NCI-H510A treated with DMSO at 0.1 percent for 48 hours (cell line): ENCODE data around the gene CDH22.

Source experiments
- DNase-seq: peaks from one replicate; lab custom pipeline; 2025; lab: John Stamatoyannopoulos, UW

Gene CDH22

GRCh38 chr20:46299078-46299477 lies 9.2 kb downstream of the CDH22 start:
- DNase-seq = peak; percentile 29

- DNase-seq = no peak
These were observed 9.9 kb downstream of the CDH22 start for GRCh38 chr20:46298374-46298773.

DNA sequence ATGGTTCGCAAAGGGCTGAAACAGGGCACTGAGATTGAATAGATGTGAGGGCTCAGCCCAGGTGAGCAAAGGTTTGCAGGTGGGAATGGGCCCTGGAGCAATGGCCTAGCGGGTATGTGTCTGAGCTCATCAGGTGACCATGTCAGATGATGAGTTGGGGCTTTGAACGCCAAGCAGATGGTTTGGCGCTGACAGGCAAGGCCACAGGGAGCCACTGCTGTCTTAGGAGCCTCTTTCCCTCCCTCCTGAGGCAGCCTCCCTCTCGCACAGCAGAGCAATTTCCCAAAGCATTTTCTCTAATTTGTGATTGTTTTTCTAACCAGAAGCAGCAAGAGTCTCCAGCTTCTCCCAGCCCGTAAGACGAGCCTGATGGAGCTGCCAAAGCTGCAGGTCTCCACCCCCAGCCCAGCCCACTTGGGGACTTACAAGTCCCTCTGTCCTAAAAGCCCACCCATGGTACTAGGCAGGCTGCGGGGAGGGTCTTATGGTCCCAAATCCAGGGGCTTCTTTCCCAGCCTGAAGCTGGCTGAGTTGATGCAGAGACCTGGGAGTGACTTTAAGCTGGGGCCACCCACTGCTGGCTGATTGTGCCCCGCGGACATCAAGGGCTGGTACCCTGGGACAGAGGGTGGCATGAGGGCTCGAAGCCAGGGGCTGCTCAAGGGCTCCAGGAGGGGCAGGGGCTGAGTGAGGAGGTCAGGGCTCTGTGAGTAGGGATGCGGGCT lies 11.6 kb downstream of the CDH22 start:
- no peak for DNase-seq

GRCh38 chr20:46293084-46293483 lies 15.2 kb downstream of the CDH22 start:
- DNase-seq = no peak

GRCh38 chr20:46291401-46291800 lies 16.9 kb downstream of the CDH22 start:
- no peak for DNase-seq

- no peak for DNase-seq
These were observed 18.9 kb downstream of the CDH22 start for GRCh38 chr20:46289432-46289831.

DNA sequence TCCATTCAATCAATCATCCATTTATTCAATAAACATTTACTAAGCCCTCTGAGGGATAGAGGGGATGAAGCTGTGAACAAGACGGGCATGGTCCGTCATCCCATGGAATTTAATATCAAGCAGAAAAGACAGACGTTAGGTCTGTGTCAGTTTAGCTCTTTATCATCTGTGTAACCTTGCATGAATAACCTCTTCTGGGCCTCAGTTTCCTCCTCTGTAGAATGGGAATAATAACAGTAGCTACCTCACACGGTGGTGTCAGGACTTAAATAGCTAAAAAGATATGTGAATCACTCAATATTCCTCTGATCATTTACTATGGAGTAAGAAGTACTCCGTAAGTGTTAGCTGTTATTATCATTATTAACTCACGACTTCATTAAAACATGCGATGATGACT lies 21.3 kb downstream of the CDH22 start:
- DNase-seq = no peak

DNA sequence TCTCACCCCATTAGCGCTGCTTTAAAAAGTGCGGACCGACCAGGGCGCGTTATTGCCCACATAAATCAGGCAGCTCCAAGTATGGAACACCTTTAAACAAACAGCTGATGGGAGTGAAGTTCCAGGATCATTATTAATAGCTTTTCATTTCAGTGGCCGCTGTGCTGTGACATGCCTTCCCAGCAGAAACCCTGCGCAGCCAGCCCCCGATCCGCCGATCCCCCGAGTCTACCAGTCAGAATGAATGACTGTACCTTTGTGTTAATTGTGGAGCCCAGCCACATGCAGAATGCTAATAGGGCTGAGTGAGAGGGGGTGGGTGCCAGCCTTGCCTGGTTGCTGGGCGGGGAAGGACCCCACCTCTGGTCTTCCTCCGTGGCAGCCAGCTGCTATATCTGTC lies 21.9 kb downstream of the CDH22 start:
- no peak for DNase-seq

DNA sequence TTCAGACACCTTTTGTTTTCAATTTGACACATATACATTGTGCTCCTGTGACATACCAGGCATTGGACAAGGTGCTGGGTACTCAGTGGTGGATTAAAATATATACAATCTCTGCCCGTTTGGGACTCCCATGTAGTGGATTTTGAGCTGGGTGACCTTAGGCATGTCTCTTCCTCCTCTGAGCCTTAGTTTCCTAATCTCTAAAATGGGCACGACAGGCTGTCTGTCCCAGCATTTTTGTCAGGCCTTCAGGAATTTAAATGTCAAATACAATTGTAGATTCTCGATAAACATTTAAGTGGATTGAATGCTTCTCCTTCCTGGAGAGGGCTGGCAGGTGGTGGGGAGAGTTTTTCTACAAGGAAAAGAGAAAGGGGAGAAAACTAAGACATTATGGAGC lies 22.6 kb downstream of the CDH22 start:
- no peak for DNase-seq

DNA sequence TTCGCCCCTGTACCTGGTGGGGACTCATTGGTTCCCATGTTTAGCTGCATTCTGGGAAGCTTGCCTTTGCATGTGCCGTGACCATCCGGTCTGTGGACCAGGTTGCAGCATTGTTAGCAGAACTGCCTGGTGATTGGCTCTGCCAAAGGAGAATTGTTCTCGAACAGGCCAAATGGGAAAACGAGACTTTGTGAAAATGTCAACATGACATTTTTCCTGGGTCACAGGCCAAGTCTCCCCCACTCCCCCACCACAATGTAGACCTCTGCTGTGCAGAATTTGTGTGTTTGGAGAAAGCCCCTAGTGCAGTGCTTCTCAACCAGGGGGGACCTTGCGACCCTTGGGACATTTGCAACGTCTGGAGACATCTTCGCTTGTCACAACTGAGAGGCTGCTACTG lies 23.2 kb downstream of the CDH22 start:
- DNase-seq = no peak

DNA sequence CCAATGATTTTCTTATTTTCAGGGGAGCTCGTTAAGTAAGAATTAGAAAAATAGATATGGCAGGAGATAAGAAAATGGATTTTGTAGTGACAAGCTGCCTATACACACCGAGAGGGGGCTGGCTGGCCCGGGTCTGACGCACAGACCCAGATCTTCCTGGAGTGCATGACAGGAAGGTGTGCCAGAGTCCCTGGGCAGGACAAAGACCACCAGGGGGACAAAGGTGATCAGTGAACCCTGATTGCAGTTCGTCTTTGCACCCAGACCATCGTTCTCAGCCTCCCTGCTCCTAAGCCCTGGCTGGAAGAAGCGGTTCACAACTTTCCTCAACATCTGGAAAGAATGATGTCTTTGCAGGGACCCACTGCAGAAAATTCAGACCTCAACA lies 24.3 kb downstream of the CDH22 start:
- DNase-seq = no peak

GRCh38 chr20:46283426-46284039 lies 24.8 kb downstream of the CDH22 start:
- DNase-seq = no peak

- no peak for DNase-seq
These were observed 25.6 kb downstream of the CDH22 start for GRCh38 chr20:46282669-46283068.

DNA sequence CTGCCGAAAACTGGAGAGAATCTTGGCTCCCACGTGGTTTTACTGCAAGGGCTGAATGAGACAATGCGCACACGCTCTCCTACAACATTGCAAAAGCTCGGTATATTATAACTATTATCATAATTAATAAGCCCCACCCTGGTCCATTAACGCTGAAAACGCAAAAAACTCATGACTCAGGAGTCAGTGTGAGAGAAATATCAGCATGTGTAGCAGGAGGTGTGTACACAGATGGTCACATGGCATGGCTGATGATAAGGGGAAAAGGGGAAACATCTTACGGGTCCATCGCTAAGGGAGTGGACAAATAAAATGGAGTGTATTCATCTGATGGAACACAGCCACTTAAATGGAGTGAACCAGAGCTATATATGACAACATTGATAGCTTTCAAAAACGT lies 29.2 kb downstream of the CDH22 start:
- DNase-seq = no peak

DNA sequence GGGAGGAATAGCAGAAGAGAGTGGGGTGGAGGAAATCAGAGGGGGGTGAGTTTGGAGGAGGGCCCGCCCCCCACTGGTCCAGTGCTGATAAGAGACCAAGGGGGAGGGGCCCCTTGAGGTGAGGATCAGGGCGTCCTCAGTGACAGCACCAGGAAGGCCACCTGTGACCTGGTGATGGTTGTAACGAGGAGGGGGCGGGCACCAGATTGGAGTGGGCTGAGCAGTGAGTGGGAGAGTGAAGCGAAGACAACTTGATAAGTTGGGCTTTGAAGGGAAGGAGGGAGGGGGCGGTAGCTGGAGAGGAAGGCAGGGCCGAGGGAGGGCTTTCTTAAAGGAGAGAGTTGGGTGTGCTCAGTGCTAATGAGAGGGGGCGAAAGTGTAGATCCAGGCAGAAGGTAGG lies 30.7 kb downstream of the CDH22 start:
- no peak for DNase-seq

GRCh38 chr20:46276531-46276930 lies 31.8 kb downstream of the CDH22 start:
- DNase-seq = no peak

DNA sequence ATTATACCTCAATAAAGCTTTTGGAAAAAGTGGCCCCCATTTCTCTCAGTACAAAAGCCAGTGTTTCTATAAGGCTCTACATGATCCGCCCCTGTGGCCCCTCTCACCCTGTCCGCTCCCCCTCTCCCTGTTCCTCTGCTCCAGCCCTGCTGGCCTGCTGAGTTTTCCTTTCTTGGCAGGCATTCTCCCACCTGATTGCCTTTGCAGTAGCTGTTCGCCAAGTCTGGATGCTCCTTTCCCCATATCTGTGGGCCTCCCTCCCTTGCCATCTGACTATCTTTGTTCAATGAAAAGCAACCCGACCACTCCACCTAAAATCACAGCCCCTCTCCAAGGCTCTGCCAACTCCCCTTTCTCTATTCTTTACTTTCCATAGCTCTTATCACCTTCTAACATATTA lies 33.2 kb downstream of the CDH22 start:
- no peak for DNase-seq

GRCh38 chr20:46273717-46274116 lies 34.6 kb downstream of the CDH22 start:
- DNase-seq = no peak

GRCh38 chr20:46272389-46273047 lies 35.8 kb downstream of the CDH22 start:
- DNase-seq = no peak

DNA sequence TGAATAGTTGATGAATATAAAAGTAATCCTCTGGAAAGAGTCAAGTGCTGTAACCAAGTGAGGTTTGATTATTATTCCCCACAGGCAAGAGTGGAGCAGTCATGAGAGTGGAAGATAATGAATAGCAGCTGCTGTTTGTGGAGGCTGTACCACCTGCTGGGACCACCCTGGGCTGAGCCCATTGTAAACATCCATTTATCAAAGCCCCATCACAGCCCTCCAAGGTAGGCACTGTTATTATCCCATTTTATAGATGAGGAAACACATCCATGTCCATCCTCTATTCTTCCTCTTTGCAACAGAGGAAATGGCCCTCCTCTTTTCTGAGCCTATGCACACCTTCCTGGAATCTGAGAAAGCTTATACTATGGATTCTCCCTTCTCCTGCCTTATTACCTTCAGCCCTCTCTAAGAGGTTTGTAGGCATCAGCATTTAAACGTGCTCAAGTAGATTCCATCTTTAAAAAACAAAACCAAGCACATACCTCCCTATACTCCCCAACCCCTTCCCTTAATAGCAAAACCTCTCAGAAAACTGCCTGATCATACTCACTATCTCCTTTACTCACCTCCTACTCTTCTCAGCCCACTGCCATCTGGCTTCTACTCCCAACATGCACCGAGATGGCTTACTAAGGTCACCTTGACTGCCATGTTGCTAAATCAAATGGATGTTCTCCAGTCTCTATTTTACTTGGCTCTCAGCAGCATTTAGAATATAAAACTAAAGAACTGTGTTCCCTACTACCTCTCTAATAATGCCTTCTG lies 37.1 kb downstream of the CDH22 start:
- DNase-seq = no peak

GRCh38 chr20:46269372-46269771 lies 38.9 kb downstream of the CDH22 start:
- DNase-seq = no peak

GRCh38 chr20:46268662-46269061 lies 39.6 kb downstream of the CDH22 start:
- no peak for DNase-seq

GRCh38 chr20:46268131-46268614 lies 40.1 kb downstream of the CDH22 start:
- DNase-seq = no peak
